AG04450 (cell line): ENCODE data around the gene PPM1L. TPM values are rescaled to one million over a fixed set of nuclear protein-coding genes. Genes with fewer than 3 reads are reported as not detected.
"Not testable (repeated sequence)": the region's sequence is repeated elsewhere in the genome, so short reads cannot be mapped to it uniquely, and the experiment has no call there.

ENCODE experiments used
- CTCF ChIA-PET: fragments of 300-600, 350-600 bp; formaldehyde crosslinking; extraction: SDS; loops from one replicate; lab custom pipeline; 2022; ENCODE audit warnings: antibody characterized with exemption, inconsistent platforms; lab: Charles Lee
- POLR2A ChIA-PET: fragments of 350-600 bp; formaldehyde crosslinking; extraction: SDS; loops from one replicate; lab custom pipeline; 2021; ENCODE audit warnings: antibody characterized with exemption, inconsistent platforms; lab: Yijun Ruan, JAX
- DNase-seq: peaks from one replicate; pipeline ENCODE4 v3.0.0-alpha.2; 2011; ENCODE audit warnings: low read depth, low spot score
- H3K27ac ChIP-seq: one replicate; pipeline ENCODE4 v1.5.1; 2012; ENCODE audit warnings: low read depth, low read length, control low read depth
- H3K27me3 ChIP-seq: one replicate; pipeline ENCODE4 v1.6.0; 2012; ENCODE audit warnings: low read length; ENCODE audit not compliant: control insufficient read depth, insufficient read depth
- H3K4me3 ChIP-seq: 2 replicates; pipeline ENCODE4 v1.5.1; 2011; ENCODE audit warnings: mild to moderate bottlenecking, low read depth, low read length, control low read depth
- H3K9me3 ChIP-seq: 2 replicates; pipeline ENCODE4 v1.5.1; 2012; ENCODE audit warnings: low read length; ENCODE audit not compliant: control insufficient read depth, insufficient read depth
- polyA plus RNA-seq: library from polyadenylated mRNA; depleted of rRNA; stranded (reverse); fragments of >200 nt; gene quantifications from 2 replicates; pipeline ENCODE4 v1.2.3, GENCODE V29; 2011
- TF ChIP-seq, protein P1 (sequence below): IDR thresholded peaks from 2 replicates; pipeline ENCODE4 v1.5.1; 2011; ENCODE audit warnings: low read depth, low read length, control low read depth, inconsistent platforms

Gene PPM1L
- polyA plus RNA-seq, 1 experiment = 0.33 TPM

DNA sequence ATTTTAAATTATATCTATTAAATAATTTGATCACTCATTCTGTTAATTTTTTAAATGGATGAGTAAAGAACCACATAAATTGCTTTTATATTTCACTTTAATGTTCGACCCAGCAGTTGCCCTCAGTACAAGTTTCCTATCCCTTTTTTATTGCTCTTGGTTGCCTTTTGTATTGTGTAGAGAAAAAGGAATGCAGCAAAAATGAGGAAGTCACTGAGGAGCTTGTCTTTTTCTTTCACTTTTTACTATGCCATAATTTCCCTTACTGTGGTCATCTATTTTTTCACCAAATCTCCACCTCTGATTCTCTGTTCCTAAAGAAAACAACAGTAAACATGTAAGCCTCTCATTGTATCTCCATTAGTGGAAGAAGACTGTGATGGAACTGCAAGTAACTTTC lies 226.5 kb downstream of the PPM1L start:
- no peaks in the 10 kb centered on the region for H3K9me3 ChIP-seq
- ChIA-PET POLR2A (no interaction called here), CTCF (no interaction called here)
- no peak overlapping the region for H3K27ac ChIP-seq
- H3K27me3 ChIP-seq = no peaks in the 10 kb centered on the region
- TF ChIP-seq, protein P1, sequence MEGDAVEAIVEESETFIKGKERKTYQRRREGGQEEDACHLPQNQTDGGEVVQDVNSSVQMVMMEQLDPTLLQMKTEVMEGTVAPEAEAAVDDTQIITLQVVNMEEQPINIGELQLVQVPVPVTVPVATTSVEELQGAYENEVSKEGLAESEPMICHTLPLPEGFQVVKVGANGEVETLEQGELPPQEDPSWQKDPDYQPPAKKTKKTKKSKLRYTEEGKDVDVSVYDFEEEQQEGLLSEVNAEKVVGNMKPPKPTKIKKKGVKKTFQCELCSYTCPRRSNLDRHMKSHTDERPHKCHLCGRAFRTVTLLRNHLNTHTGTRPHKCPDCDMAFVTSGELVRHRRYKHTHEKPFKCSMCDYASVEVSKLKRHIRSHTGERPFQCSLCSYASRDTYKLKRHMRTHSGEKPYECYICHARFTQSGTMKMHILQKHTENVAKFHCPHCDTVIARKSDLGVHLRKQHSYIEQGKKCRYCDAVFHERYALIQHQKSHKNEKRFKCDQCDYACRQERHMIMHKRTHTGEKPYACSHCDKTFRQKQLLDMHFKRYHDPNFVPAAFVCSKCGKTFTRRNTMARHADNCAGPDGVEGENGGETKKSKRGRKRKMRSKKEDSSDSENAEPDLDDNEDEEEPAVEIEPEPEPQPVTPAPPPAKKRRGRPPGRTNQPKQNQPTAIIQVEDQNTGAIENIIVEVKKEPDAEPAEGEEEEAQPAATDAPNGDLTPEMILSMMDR = no peak
- DNase-seq = no peak
- no peak overlapping the region for H3K4me3 ChIP-seq

DNA sequence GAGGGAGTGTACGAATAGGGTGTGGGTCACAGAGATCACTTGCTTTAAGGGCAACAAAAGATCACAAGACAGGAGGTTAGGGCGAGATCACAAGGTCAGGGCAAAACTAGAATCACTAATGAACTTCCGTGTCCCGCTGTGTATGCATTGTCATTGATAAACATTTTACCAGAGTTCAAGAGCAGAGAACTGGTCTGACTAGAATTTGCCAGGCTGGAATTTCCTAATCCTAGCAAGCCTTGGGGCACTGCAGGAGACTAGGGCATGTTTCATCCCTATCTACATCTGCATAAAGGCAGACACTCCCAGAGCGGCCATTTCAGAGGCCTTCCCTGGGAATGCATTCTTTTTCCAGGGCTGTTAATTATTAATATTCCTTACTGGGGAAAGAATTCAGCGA lies 227.9 kb downstream of the PPM1L start:
- DNase-seq, CTCF ChIA-PET, H3K9me3 ChIP-seq, H3K4me3 ChIP-seq, POLR2A ChIA-PET, H3K27ac ChIP-seq, H3K27me3 ChIP-seq: not testable (repeated sequence)

DNA sequence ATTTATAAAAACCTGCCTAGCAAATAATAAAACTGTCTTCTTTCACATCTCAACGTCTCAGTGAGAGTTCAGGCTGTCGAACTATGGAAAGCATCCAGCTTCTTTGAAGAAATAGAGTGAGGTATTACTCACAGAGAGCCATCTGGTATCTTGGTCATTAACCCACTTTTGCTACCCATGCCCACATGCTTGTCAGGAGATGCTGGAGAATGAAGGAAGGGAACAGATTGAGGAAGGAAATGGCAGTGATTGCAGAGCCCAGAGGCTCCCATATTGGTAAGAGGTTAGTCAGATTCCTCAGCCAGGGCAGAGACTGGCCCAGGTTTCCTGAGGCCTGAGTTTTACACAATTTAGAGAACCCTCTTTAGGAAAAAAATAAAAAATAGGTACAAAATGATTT lies 230.0 kb downstream of the PPM1L start:
- POLR2A ChIA-PET = no interaction called here
- no peaks in the 10 kb centered on the region for H3K9me3 ChIP-seq
- H3K4me3 ChIP-seq = no peak overlapping the region
- DNase-seq = no peak
- CTCF ChIA-PET = no interaction called here
- no peaks in the 10 kb centered on the region for H3K27me3 ChIP-seq
- H3K27ac ChIP-seq = no peak overlapping the region
- TF ChIP-seq, protein P1 = no peak

DNA sequence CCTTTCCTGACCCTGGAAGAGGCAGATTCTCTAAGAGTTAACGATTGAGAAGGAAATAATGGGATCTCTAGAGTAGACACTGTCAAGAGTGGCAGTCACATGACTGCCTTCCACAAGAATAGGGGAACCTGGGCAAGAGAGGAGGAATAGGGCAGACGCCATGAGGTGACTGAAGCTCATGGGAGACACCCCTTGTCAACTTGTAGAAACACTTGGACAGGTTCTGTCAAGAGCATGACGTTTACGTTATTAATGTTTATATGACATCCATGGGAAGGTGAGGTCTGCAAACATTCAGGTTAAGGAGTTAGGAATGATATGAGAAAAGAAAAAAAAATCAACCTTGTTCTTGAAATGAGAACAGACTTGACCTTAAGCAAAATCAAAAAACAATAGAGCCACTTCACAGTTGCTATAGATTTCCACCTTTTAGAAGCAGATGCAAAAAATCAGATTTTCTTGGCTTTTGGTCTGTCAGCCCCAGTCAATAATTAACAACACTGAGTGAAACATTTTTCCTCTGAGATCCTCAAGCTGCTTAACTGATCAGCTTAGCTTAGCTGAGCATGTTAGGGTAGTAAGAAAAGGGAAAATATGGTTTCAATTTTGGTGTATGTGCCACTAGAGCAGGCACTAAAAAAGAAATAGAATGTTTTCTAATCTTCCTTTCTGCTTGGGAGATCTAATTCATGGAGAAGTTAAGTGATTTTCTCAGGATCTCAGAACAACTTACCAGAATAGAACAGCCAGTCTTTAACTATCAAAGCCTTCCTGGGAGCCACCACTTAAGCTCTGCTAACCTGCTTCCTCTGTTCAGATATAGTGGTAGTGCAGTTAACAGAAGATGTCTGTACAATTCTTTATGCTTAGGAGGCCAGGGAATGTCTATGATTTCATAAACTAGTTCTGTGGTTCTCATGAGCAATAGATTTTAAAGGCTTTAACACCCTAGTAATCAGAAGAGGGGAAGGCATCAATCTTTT lies 232.2 kb downstream of the PPM1L start:
- CTCF ChIA-PET = no interaction called here
- Histone ChIP-seq H3K9me3 (no peaks in the 10 kb centered on the region), H3K27ac (no peak overlapping the region), H3K27me3 (no peaks in the 10 kb centered on the region), H3K4me3 (no peak overlapping the region)
- TF ChIP-seq, protein P1 = no peak
- POLR2A ChIA-PET = no interaction called here
- DNase-seq = no peak

DNA sequence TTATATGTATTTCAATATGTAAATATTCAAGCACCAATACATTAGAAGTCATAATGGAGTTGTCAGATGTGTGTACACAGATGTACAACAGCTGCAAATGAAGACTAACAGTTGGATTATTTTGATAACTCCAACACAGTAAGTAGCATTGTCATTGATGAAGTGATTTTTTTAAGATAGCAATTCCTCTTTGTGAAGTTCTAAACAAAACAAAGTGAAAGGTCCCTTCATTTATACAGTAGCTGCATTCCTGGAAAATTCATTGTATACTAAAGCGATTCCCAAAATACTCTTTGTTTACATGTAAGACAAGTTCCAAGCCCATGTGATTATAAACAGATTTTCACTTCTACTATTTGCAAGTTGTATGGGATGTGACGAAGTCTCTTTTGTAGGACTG lies 234.4 kb downstream of the PPM1L start:
- ChIA-PET CTCF (no interaction called here), POLR2A (no interaction called here)
- H3K27me3 ChIP-seq = no peaks in the 10 kb centered on the region

More for the DNA sequence above, 234.4 kb downstream of the PPM1L start:
- H3K27ac ChIP-seq = no peak overlapping the region
- TF ChIP-seq, protein P1 = no peak
- no peak for DNase-seq
- no peaks in the 10 kb centered on the region for H3K9me3 ChIP-seq
- no peak overlapping the region for H3K4me3 ChIP-seq
